Pancreas (tissue), 10 donors: ENCODE results near the gene BHLHA15. TPM values are rescaled to one million over a fixed set of nuclear protein-coding genes. Genes with fewer than 3 reads are reported as not detected.
A peak's percentile ranks its signal among the peaks of the same experiment; 100 is the strongest.

Experiments used
- ATAC-seq, 4 donors: fragments of 200-7000 bp; cut with Tn5 transposase; one replicate each; pipeline versions ENCODE4 v1.8.0 to v1.9.1; 2020; ENCODE audit warnings: mild to moderate bottlenecking in 4 of 4, moderate library complexity in 4 of 4
- DNase-seq, 6 donors: peaks; one replicate each; pipeline ENCODE4 v3.0.0-alpha.2; 2020
- FAIRE-seq: peaks from 2 replicates; lab custom pipeline; 2012; peaks lifted over from hg19 to GRCh38; lab: Jason Lieb, UNC
- H3K27ac ChIP-seq, 4 donors: fragments of 200-600 bp; sonication (generic); 1 replicate in 3 of 4; 2 replicates in 1 of 4; pipeline versions ENCODE4 v1.5.0 to v1.8.0; 2020
- H3K27me3 ChIP-seq, 4 donors: fragments of 200-600 bp; one replicate each; pipeline ENCODE4 v1.8.0; 2021
- H3K36me3 ChIP-seq, 3 donors: fragments of 200-600 bp; sonication (generic) in 1 of 3; one replicate each; pipeline versions ENCODE4 v1.5.0 to v1.8.0; 2020 to 2021
- H3K4me1 ChIP-seq, 3 donors: fragments of 200-600 bp; one replicate each; pipeline ENCODE4 v1.8.0; 2021
- H3K4me3 ChIP-seq, 4 donors: fragments of 200-600 bp; sonication (generic) in 2 of 4; one replicate each; pipeline versions ENCODE4 v1.5.0 to v1.8.0; 2020 to 2021
- H3K9me3 ChIP-seq, 4 donors: fragments of 200-600 bp; one replicate each; pipeline ENCODE4 v1.8.0; 2021
- CTCF ChIP-seq, 4 donors: fragments of 200-600 bp; sonication (generic) in 3 of 4; IDR thresholded peaks; one replicate each; pipeline versions ENCODE4 v1.5.0 to v1.8.0; 2021; ENCODE audit warnings: antibody characterized with exemption in 4 of 4
- whole genome bisulfite sequencing, 2 donors: extraction: QIAGEN DNeasy Blood & Tissue Kit; methylation state at CpG; one replicate each; pipeline ENCODE4 v1.1.7; 2013; 5-methylcytosine and 5-hydroxymethylcytosine counted together
- intact Hi-C, 3 donors: fragments of 100-400 bp; cut with DNase I; formaldehyde crosslinking; loops; one replicate each; pipeline versions ENCODE4 v1.11.1 to v1.14.2; 2022
- polyA plus RNA-seq, 2 donors: library from polyadenylated mRNA; stranded (reverse); fragments of 200-250 nt; gene quantifications; one replicate each; pipeline ENCODE4 v1.2.3, GENCODE V29; 2013
- total RNA-seq, 6 donors: library from RNA; stranded (reverse); fragmentation: NEBNext Ultra II Directional in 4 of 6; extraction: Animal tissue kit (Norgen Biotek cat#: 25700) in 4 of 6; gene quantifications; one replicate each; pipeline versions ENCODE4 v1.2.1 to v1.2.4, GENCODE V29; 2021 to 2023
- donor health status: healthy with polysubstance abuse.
- donor health status: DM: no; HTN: no; CAD: no; lungs with moderate emphysema.
- donor health status: DM: no; HTN: no; CAD: no.
- donor health status: control.
- donor health status: control.
- donor health status: Bipolar disorder and iron deficiency.
- donor health status: DM: yes; HTN: yes; CAD: no.
- donor health status: DM: no; HTN: no; CAD: no.
- donor health status: DM: no; HTN: no; CAD: no.
- donor health status: DM: yes; HTN: yes; CAD: no.

Gene BHLHA15
- total and polyA plus RNA-seq, 8 donors, result 32.5 to 405 (median 105) TPM

- 31 to 50% methylated on average over 8 of the region's 8 CpGs for WGBS, 2 donors
- no peaks in the 10 kb centered on the region for H3K27me3 ChIP-seq
- DNase-seq (no peak), ATAC-seq (no peak), FAIRE-seq (no peak)
- H3K4me3 ChIP-seq, result no peak overlapping the region
- H3K27ac ChIP-seq, result peak overlapping the region in 3 of 4 donors; percentile 19 to 78 (median 55)
- intact Hi-C loops, result no loop called here
- H3K4me1 ChIP-seq, result peaks cover 28 to 32% (median 30%) of the 10 kb centered on the region in 3 donors
- no peaks in the 10 kb centered on the region for H3K9me3 ChIP-seq
- no peak for TF ChIP-seq CTCF (IDR thresholded peaks at IDR 0.05)
- H3K36me3 ChIP-seq, result no peaks in the 10 kb centered on the region
Observed at GRCh38 chr7:98180751-98181150, 30.5 kb upstream of the BHLHA15 start.

GRCh38 chr7:98185101-98185500, 26.1 kb upstream of the BHLHA15 start:
- 91 to 92% methylated on average over 7 of the region's 7 CpGs for WGBS, 2 donors
- Histone ChIP-seq H3K9me3 (no peaks in the 10 kb centered on the region), H3K27ac (no peak overlapping the region), H3K4me3 (no peak overlapping the region), H3K4me1 (peaks cover 2 to 4% (median 4%) of the 10 kb centered on the region in 3 donors), H3K36me3 (no peaks in the 10 kb centered on the region), H3K27me3 (no peaks in the 10 kb centered on the region)
- FAIRE-seq (no peak), DNase-seq (no peak), ATAC-seq (no peak)
- intact Hi-C loops, result no loop called here
- no peak for TF ChIP-seq CTCF (IDR thresholded peaks at IDR 0.05)

GRCh38 chr7:98186452-98187137, 24.6 kb upstream of the BHLHA15 start:
- no peak overlapping the region for H3K27ac ChIP-seq
- DNase-seq (no peak), FAIRE-seq (peak; percentile 20), ATAC-seq (peak in 3 of 4 donors; percentile 34 to 77 (median 54))
- no peaks in the 10 kb centered on the region for H3K27me3 ChIP-seq
- intact Hi-C loops, result no loop called here
- H3K36me3 ChIP-seq, result peaks cover 0 to under 1% (median 0%) of the 10 kb centered on the region in 3 donors
- no peak overlapping the region for H3K4me3 ChIP-seq
- H3K4me1 ChIP-seq, result no peaks in the 10 kb centered on the region
- 78 to 89% methylated on average over 9 of the region's 9 CpGs for WGBS, 2 donors
- H3K9me3 ChIP-seq, result no peaks in the 10 kb centered on the region
- no peak for TF ChIP-seq CTCF (IDR thresholded peaks at IDR 0.05)

GRCh38 chr7:98187138-98187502, 24.1 kb upstream of the BHLHA15 start:
- Histone ChIP-seq H3K27me3 (no peaks in the 10 kb centered on the region), H3K27ac (no peak overlapping the region), H3K36me3 (peaks cover 0 to 6% (median 0%) of the 10 kb centered on the region in 3 donors), H3K4me3 (no peak overlapping the region), H3K4me1 (no peaks in the 10 kb centered on the region), H3K9me3 (no peaks in the 10 kb centered on the region)
- intact Hi-C loops, result no loop called here
- ATAC-seq (no peak), FAIRE-seq (no peak), DNase-seq (no peak)
- TF ChIP-seq CTCF (IDR thresholded peaks at IDR 0.05), result no peak
- WGBS, 2 donors, result 68 to 75% methylated on average over 1 of the region's 1 CpG

GRCh38 chr7:98189559-98189958, 21.7 kb upstream of the BHLHA15 start:
- Histone ChIP-seq H3K27ac (no peak overlapping the region), H3K4me3 (no peak overlapping the region), H3K9me3 (no peaks in the 10 kb centered on the region), H3K4me1 (no peaks in the 10 kb centered on the region), H3K36me3 (peaks cover 4 to 28% (median 5%) of the 10 kb centered on the region in 3 donors), H3K27me3 (no peaks in the 10 kb centered on the region)
- DNase-seq (no peak), ATAC-seq (no peak), FAIRE-seq (no peak)
- TF ChIP-seq CTCF (IDR thresholded peaks at IDR 0.05), result no peak
- 93 to 97% methylated on average over 11 of the region's 11 CpGs for WGBS, 2 donors
- intact Hi-C loops, result no loop called here
